NCI-H146 (cell line): ENCODE measurements around the gene AGPAT2.

Source experiments
- DNase-seq: peaks from one replicate; lab custom pipeline; 2025; lab: John Stamatoyannopoulos, UW

AGPAT2 gene

GRCh38 chr9:136661641-136662325 lies 25.5 kb downstream of the AGPAT2 start:
- no peak for DNase-seq

GRCh38 chr9:136660971-136661550 lies 26.2 kb downstream of the AGPAT2 start:
- no peak for DNase-seq

GRCh38 chr9:136659861-136660784 lies 27.1 kb downstream of the AGPAT2 start:
- DNase-seq: no peak

GRCh38 chr9:136658849-136659535 lies 28.3 kb downstream of the AGPAT2 start:
- DNase-seq: no peak

GRCh38 chr9:136657974-136658848 lies 29.0 kb downstream of the AGPAT2 start:
- peak; percentile 32 for DNase-seq

- no peak for DNase-seq
These were observed 30.3 kb downstream of the AGPAT2 start for GRCh38 chr9:136656795-136657611.

GRCh38 chr9:136656183-136656738 lies 31.0 kb downstream of the AGPAT2 start:
- no peak for DNase-seq

- DNase-seq: no peak
These were observed 31.6 kb downstream of the AGPAT2 start for GRCh38 chr9:136655536-136656182.

- DNase-seq: no peak
These were observed 32.3 kb downstream of the AGPAT2 start for GRCh38 chr9:136654820-136655535.

- DNase-seq: no peak
These were observed 33.8 kb downstream of the AGPAT2 start for GRCh38 chr9:136653323-136654079.

- no peak for DNase-seq
These were observed 35.4 kb downstream of the AGPAT2 start for GRCh38 chr9:136651860-136652259.

GRCh38 chr9:136650648-136651047 lies 36.6 kb downstream of the AGPAT2 start:
- DNase-seq: no peak

GRCh38 chr9:136650021-136650420 lies 37.2 kb downstream of the AGPAT2 start:
- no peak for DNase-seq

- DNase-seq: no peak
These were observed 38.5 kb downstream of the AGPAT2 start for GRCh38 chr9:136648751-136649150.

- no peak for DNase-seq
These were observed 40.2 kb downstream of the AGPAT2 start for GRCh38 chr9:136646827-136647711.

GRCh38 chr9:136645903-136646754 lies 41.1 kb downstream of the AGPAT2 start:
- peak; percentile 41 for DNase-seq
